HepG2 (cell line): ENCODE data around the gene ZC3H4. TPM values are rescaled to one million over a fixed set of nuclear protein-coding genes. Genes with fewer than 3 reads are reported as not detected.

Experiments
- ATRX ChIP-seq: sonication (generic); formaldehyde crosslinking; IDR thresholded peaks from 2 replicates; pipeline ENCODE4 v1.4.0; 2020; ENCODE audit warnings: missing genetic modification reagents, borderline replicate concordance
- FOXO1 ChIP-seq: sonication (generic); formaldehyde crosslinking; IDR thresholded peaks from 2 replicates; pipeline ENCODE4 v1.4.0; 2020; ENCODE audit warnings: missing genetic modification reagents
- MAF1 ChIP-seq: sonication (generic); formaldehyde crosslinking; IDR thresholded peaks from 2 replicates; pipeline ENCODE4 v1.5.0; 2020; ENCODE audit warnings: missing genetic modification reagents, borderline replicate concordance
- NFE2L1 ChIP-seq: sonication (generic); formaldehyde crosslinking; IDR thresholded peaks from 2 replicates; pipeline ENCODE4 v1.4.0; 2020; ENCODE audit warnings: missing genetic modification reagents, mild to moderate bottlenecking, borderline replicate concordance
- NFE2L2 ChIP-seq: fragments of 150-350 bp; IDR thresholded peaks from 2 replicates; pipeline ENCODE4 v1.6.1; 2014; ENCODE audit warnings: low read length
- PRPF4 ChIP-seq: fragments of 200-400 bp; formaldehyde crosslinking; IDR thresholded peaks from 2 replicates; pipeline ENCODE4 v1.6.1; 2016; ENCODE audit warnings: low read length, low read depth; ENCODE audit not compliant: poor library complexity, severe bottlenecking
- REL ChIP-seq: sonication (generic); formaldehyde crosslinking; conservative IDR thresholded peaks from 2 replicates; pipeline ENCODE4 v1.8.0; 2022; ENCODE audit warnings: mild to moderate bottlenecking, missing genetic modification reagents, moderate library complexity
- SMYD3 ChIP-seq: sonication (generic); formaldehyde crosslinking; IDR thresholded peaks from 2 replicates; pipeline ENCODE4 v1.8.1; 2023; ENCODE audit warnings: mild to moderate bottlenecking, missing genetic modification reagents
- ZNF232 ChIP-seq: sonication (generic); formaldehyde crosslinking; IDR thresholded peaks from 2 replicates; pipeline ENCODE4 v1.4.0; 2020; ENCODE audit warnings: missing genetic modification reagents, borderline replicate concordance
- ZNF747 ChIP-seq: sonication (generic); formaldehyde crosslinking; IDR thresholded peaks from 2 replicates; pipeline ENCODE4 v1.8.1; 2023; ENCODE audit warnings: missing genetic modification reagents, mild to moderate bottlenecking, borderline replicate concordance
- ZNF781 ChIP-seq: sonication (generic); formaldehyde crosslinking; IDR thresholded peaks from 2 replicates; pipeline ENCODE4 v1.5.1; 2020; ENCODE audit warnings: borderline replicate concordance, mild to moderate bottlenecking, missing genetic modification reagents; ENCODE audit errors: not compliant biosample characterization
- ZNF878 ChIP-seq: sonication (generic); formaldehyde crosslinking; IDR thresholded peaks from 2 replicates; pipeline ENCODE4 v1.8.1; 2023; ENCODE audit warnings: mild to moderate bottlenecking, missing genetic modification reagents, moderate library complexity
- polyA plus RNA-seq, 8 experiments: library from polyadenylated mRNA; depleted of rRNA in 3 of 8; stranded (reverse) in 7 of 8; unstranded in 1 of 8; fragments of >200 nt; fragmentation: Illumina TruSeq in 4 of 8; extraction: Trizol in 4 of 8; gene quantifications; 2 replicates each; pipeline versions ENCODE4 v1.2.1 to v1.2.3, GENCODE V29; 2011 to 2016; ENCODE audit warnings: low read depth in 4 of 8, missing spikeins in 1 of 8, mixed read lengths in 1 of 8; ENCODE audit not compliant: insufficient read depth in 1 of 8
- total RNA-seq, 5 experiments: library from RNA; depleted of rRNA; stranded (reverse); fragments of >200 nt; fragmentation: Illumina TruSeq; extraction: Trizol; gene quantifications; 2 replicates each; pipeline ENCODE4 v1.2.3, GENCODE V29; 2016; ENCODE audit warnings: low read depth in 1 of 5
- TF ChIP-seq, protein P1 (sequence below): sonication (generic); formaldehyde crosslinking; IDR thresholded peaks from 2 replicates; pipeline ENCODE4 v1.4.0; 2020; ENCODE audit warnings: missing genetic modification reagents, mild to moderate bottlenecking, borderline replicate concordance
- TF ChIP-seq, protein P2 (sequence below): IDR thresholded peaks from 2 replicates; pipeline ENCODE4 v1.6.1; 2016; ENCODE audit warnings: low read depth
- TF ChIP-seq, protein P3 (sequence below): sonication (generic); formaldehyde crosslinking; conservative IDR thresholded peaks from 2 replicates; pipeline ENCODE4 v1.8.0; 2022; ENCODE audit warnings: mild to moderate bottlenecking, moderate library complexity, missing genetic modification reagents
- TF ChIP-seq, protein P4 (sequence below): sonication (generic); formaldehyde crosslinking; IDR thresholded peaks from 2 replicates; pipeline ENCODE4 v1.4.0; 2020; ENCODE audit warnings: missing genetic modification reagents
- TF ChIP-seq, protein P5 (sequence below): sonication (generic); formaldehyde crosslinking; IDR thresholded peaks from 2 replicates; pipeline ENCODE4 v1.5.0; 2020; ENCODE audit warnings: mild to moderate bottlenecking, missing genetic modification reagents, borderline replicate concordance

Gene ZC3H4
- total and polyA plus RNA-seq, 2 of the 13 experiments (the other 11 are each of a cell fraction or from before 2014, with no cell fraction given): 1.8 to 10.7 TPM

DNA sequence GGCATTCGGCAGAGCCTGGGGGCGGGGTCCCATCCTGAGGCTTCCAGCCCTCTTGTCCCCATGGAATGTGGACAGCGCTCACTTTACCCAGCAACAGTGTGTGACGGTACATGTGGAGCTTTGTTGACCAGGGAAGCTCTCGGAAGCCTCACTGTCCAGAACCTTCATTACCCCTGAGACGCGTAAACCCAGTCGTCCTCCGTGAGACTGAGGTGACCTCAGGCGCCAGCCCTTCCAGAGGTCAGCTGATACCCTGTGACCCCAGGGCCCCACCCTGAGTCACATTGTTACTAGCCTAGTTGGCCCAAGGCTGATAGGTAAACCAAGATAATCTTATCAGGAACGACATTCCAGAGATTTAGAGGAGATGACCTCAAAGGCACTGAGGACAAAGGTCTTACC is 55.0 kb downstream of the ZC3H4 start (continued):
- TF ChIP-seq ZNF878 (CRISPR knock-in tag) (no peak), PRPF4 (no peak), FOXO1 (peak; percentile 53; the same call in 1 of the 2 replicates), MAF1 (CRISPR knock-in tag) (no peak), NFE2L1 (CRISPR knock-in tag) (no peak), SMYD3 (no peak), REL (CRISPR knock-in tag) (0 out of 2 replicates have a peak, but pooled peaks have one; percentile 31), ZNF747 (no peak), ZNF781 (CRISPR knock-in tag) (no peak), ZNF232 (no peak), ATRX (CRISPR knock-in tag) (no peak), NFE2L2 (no peak)
- TF ChIP-seq, protein P1, sequence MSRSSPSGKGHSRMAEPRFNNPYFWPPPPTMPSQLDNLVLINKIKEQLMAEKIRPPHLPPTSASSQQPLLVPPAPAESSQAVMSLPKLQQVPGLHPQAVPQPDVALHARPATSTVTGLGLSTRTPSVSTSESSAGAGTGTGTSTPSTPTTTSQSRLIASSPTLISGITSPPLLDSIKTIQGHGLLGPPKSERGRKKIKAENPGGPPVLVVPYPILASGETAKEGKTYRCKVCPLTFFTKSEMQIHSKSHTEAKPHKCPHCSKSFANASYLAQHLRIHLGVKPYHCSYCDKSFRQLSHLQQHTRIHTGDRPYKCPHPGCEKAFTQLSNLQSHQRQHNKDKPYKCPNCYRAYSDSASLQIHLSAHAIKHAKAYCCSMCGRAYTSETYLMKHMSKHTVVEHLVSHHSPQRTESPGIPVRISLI: no peak
- TF ChIP-seq, protein P2, sequence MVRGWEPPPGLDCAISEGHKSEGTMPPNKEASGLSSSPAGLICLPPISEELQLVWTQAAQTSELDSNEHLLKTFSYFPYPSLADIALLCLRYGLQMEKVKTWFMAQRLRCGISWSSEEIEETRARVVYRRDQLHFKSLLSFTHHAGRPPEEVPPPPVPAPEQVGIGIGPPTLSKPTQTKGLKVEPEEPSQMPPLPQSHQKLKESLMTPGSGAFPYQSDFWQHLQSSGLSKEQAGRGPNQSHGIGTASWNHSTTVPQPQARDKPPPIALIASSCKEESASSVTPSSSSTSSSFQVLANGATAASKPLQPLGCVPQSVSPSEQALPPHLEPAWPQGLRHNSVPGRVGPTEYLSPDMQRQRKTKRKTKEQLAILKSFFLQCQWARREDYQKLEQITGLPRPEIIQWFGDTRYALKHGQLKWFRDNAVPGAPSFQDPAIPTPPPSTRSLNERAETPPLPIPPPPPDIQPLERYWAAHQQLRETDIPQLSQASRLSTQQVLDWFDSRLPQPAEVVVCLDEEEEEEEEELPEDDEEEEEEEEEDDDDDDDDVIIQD (CRISPR knock-in tag): no peak
- TF ChIP-seq, protein P3, sequence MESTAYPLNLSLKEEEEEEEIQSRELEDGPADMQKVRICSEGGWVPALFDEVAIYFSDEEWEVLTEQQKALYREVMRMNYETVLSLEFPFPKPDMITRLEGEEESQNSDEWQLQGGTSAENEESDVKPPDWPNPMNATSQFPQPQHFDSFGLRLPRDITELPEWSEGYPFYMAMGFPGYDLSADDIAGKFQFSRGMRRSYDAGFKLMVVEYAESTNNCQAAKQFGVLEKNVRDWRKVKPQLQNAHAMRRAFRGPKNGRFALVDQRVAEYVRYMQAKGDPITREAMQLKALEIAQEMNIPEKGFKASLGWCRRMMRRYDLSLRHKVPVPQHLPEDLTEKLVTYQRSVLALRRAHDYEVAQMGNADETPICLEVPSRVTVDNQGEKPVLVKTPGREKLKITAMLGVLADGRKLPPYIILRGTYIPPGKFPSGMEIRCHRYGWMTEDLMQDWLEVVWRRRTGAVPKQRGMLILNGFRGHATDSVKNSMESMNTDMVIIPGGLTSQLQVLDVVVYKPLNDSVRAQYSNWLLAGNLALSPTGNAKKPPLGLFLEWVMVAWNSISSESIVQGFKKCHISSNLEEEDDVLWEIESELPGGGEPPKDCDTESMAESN (CRISPR knock-in tag): 0 out of 2 replicates have a peak, but pooled peaks have one; percentile 28
- TF ChIP-seq, protein P4, sequence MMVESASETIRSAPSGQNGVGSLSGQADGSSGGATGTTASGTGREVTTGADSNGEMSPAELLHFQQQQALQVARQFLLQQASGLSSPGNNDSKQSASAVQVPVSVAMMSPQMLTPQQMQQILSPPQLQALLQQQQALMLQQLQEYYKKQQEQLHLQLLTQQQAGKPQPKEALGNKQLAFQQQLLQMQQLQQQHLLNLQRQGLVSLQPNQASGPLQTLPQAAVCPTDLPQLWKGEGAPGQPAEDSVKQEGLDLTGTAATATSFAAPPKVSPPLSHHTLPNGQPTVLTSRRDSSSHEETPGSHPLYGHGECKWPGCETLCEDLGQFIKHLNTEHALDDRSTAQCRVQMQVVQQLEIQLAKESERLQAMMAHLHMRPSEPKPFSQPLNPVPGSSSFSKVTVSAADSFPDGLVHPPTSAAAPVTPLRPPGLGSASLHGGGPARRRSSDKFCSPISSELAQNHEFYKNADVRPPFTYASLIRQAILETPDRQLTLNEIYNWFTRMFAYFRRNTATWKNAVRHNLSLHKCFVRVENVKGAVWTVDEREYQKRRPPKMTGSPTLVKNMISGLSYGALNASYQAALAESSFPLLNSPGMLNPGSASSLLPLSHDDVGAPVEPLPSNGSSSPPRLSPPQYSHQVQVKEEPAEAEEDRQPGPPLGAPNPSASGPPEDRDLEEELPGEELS (CRISPR knock-in tag): peak; percentile 46; the same call in 1 of the 2 replicates
- TF ChIP-seq, protein P5, sequence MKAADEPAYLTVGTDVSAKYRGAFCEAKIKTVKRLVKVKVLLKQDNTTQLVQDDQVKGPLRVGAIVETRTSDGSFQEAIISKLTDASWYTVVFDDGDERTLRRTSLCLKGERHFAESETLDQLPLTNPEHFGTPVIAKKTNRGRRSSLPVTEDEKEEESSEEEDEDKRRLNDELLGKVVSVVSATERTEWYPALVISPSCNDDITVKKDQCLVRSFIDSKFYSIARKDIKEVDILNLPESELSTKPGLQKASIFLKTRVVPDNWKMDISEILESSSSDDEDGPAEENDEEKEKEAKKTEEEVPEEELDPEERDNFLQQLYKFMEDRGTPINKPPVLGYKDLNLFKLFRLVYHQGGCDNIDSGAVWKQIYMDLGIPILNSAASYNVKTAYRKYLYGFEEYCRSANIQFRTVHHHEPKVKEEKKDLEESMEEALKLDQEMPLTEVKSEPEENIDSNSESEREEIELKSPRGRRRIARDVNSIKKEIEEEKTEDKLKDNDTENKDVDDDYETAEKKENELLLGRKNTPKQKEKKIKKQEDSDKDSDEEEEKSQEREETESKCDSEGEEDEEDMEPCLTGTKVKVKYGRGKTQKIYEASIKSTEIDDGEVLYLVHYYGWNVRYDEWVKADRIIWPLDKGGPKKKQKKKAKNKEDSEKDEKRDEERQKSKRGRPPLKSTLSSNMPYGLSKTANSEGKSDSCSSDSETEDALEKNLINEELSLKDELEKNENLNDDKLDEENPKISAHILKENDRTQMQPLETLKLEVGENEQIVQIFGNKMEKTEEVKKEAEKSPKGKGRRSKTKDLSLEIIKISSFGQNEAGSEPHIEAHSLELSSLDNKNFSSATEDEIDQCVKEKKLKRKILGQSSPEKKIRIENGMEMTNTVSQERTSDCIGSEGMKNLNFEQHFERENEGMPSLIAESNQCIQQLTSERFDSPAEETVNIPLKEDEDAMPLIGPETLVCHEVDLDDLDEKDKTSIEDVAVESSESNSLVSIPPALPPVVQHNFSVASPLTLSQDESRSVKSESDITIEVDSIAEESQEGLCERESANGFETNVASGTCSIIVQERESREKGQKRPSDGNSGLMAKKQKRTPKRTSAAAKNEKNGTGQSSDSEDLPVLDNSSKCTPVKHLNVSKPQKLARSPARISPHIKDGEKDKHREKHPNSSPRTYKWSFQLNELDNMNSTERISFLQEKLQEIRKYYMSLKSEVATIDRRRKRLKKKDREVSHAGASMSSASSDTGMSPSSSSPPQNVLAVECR: peak; percentile 42; the same call in 1 of the 2 replicates
